H1 (cell line): ENCODE measurements around the gene GINS2. TPM values are rescaled to one million over a fixed set of nuclear protein-coding genes. Genes with fewer than 3 reads are reported as not detected.

Source experiments
- CTCF ChIA-PET: fragments of 300-600 bp; sonication (Branson Sonifier 250); formaldehyde crosslinking; loops from one replicate; lab custom pipeline; 2021; ENCODE audit not compliant: partially characterized antibody; lab: Charles Lee
- POLR2A ChIA-PET: fragments of 300-600 bp; sonication (Branson Sonifier 250); formaldehyde crosslinking; loops from one replicate; lab custom pipeline; 2021; ENCODE audit warnings: inconsistent platforms; ENCODE audit not compliant: partially characterized antibody; lab: Charles Lee
- DNase-seq, 2 experiments: peaks; one replicate each; pipeline versions ENCODE4 v3.0.0 to v3.0.0-alpha.2; 2010 to 2022; ENCODE audit warnings: low spot score in 2 of 2, low read depth in 1 of 2, mixed read lengths in 1 of 2
- FAIRE-seq: peaks from 2 replicates; lab custom pipeline; 2011; peaks lifted over from hg19 to GRCh38; lab: Jason Lieb, UNC
- H2AFZ ChIP-seq: 2 replicates; pipeline ENCODE4 v1.8.1; 2012; ENCODE audit warnings: low read length, inconsistent platforms
- H2AK5ac ChIP-seq: 2 replicates; pipeline ENCODE4 v1.6.1; 2013; ENCODE audit warnings: low read depth, low read length
- H2BK120ac ChIP-seq: replicated peaks from 2 replicates; pipeline ENCODE3; 2013; ENCODE audit warnings: low read depth, low read length, inconsistent platforms
- H2BK12ac ChIP-seq: 2 replicates; pipeline ENCODE4 v1.6.1; 2013; ENCODE audit warnings: low read depth, low read length
- H2BK15ac ChIP-seq: 2 replicates; pipeline ENCODE4 v1.6.1; 2013; ENCODE audit warnings: low read length
- H2BK20ac ChIP-seq: 2 replicates; pipeline ENCODE4 v1.6.1; 2013; ENCODE audit warnings: low read length
- H2BK5ac ChIP-seq: 2 replicates; pipeline ENCODE4 v1.6.1; 2013; ENCODE audit warnings: low read depth, low read length
- H3K14ac ChIP-seq: 2 replicates; pipeline ENCODE4 v1.6.1; 2013; ENCODE audit warnings: inconsistent platforms; ENCODE audit not compliant: insufficient read length
- H3K18ac ChIP-seq: 2 replicates; pipeline ENCODE4 v1.6.1; 2013; ENCODE audit warnings: low read length; ENCODE audit errors: extremely low read depth
- H3K23ac ChIP-seq: 2 replicates; pipeline ENCODE4 v1.6.1; 2013; ENCODE audit warnings: inconsistent platforms; ENCODE audit not compliant: insufficient read length
- H3K23me2 ChIP-seq: 2 replicates; pipeline ENCODE4 v1.6.1; 2013; ENCODE audit warnings: low read depth, low read length
- H3K27ac ChIP-seq: 2 replicates; pipeline ENCODE4 v1.6.1; 2011; ENCODE audit warnings: low read depth, low read length, inconsistent platforms
- H3K27me3 ChIP-seq, 4 experiments: replicated peaks in 1 of 4; 1 replicate in 1 of 4; 2 replicates in 3 of 4; pipeline versions ENCODE4 v1.6.1 to v1.8.1; 2011 to 2013; ENCODE audit warnings: low read length in 3 of 4, mild to moderate bottlenecking in 3 of 4, inconsistent platforms in 2 of 4, mixed read lengths in 2 of 4, moderate library complexity in 1 of 4; ENCODE audit not compliant: control insufficient read depth in 3 of 4, insufficient read depth in 3 of 4; ENCODE audit errors: extremely low read depth in 1 of 4
- H3K36me3 ChIP-seq, 4 experiments: 2 replicates each; pipeline versions ENCODE4 v1.6.1 to v1.8.1; 2011 to 2013; ENCODE audit warnings: mild to moderate bottlenecking in 4 of 4, low read length in 3 of 4, moderate library complexity in 2 of 4, control low read depth in 1 of 4, inconsistent platforms in 1 of 4; ENCODE audit not compliant: insufficient read depth in 4 of 4, control insufficient read depth in 2 of 4
- H3K4ac ChIP-seq: replicated peaks from 2 replicates; pipeline ENCODE3; 2013; ENCODE audit warnings: low read length, low read depth, mixed read lengths, inconsistent platforms; ENCODE audit not compliant: insufficient read length
- H3K4me1 ChIP-seq, 4 experiments: replicated peaks in 1 of 4; 1 replicate in 1 of 4; 2 replicates in 3 of 4; pipeline versions ENCODE4 v1.6.1 to v1.8.1; 2011 to 2013; ENCODE audit warnings: low read length in 3 of 4, inconsistent platforms in 2 of 4, mixed read lengths in 1 of 4; ENCODE audit not compliant: insufficient read depth in 4 of 4, control insufficient read depth in 3 of 4
- H3K4me2 ChIP-seq, 2 experiments: 2 replicates each; pipeline versions ENCODE4 v1.6.1 to v1.8.1; 2011 to 2013; ENCODE audit warnings: low read depth in 2 of 2, low read length in 2 of 2, control low read depth in 1 of 2, inconsistent platforms in 1 of 2, mild to moderate bottlenecking in 1 of 2; ENCODE audit not compliant: insufficient read depth in 1 of 2
- H3K4me3 ChIP-seq, 4 experiments: fragments of 200-600, 300-600 bp in 1 of 4; sonication (generic), shearing (Covaris generic), sonication (Bioruptor Twin) in 1 of 4; 2 replicates each; pipeline versions ENCODE4 v1.5.1 to v1.8.1; 2011 to 2016; ENCODE audit warnings: low read length in 4 of 4, low read depth in 3 of 4, control low read depth in 2 of 4, inconsistent platforms in 2 of 4, mild to moderate bottlenecking in 2 of 4, mixed read lengths in 1 of 4, moderate library complexity in 1 of 4; ENCODE audit not compliant: insufficient read depth in 2 of 4; ENCODE audit errors: extremely low read depth in 1 of 4
- H3K56ac ChIP-seq: replicated peaks from 2 replicates; pipeline ENCODE3; 2013; ENCODE audit warnings: low read depth, mild to moderate bottlenecking, mixed read lengths, low read length, inconsistent platforms; ENCODE audit not compliant: insufficient read length
- H3K79me1 ChIP-seq: 2 replicates; pipeline ENCODE4 v1.6.1; 2013; ENCODE audit warnings: low read depth, low read length, control low read depth
- H3K79me2 ChIP-seq, 2 experiments: 2 replicates each; pipeline versions ENCODE4 v1.6.1 to v1.8.1; 2012 to 2013; ENCODE audit warnings: low read length in 2 of 2, mild to moderate bottlenecking in 2 of 2, inconsistent platforms in 1 of 2; ENCODE audit not compliant: insufficient read depth in 2 of 2, control insufficient read depth in 1 of 2
- H3K9ac ChIP-seq, 4 experiments: replicated peaks in 1 of 4; 1 replicate in 1 of 4; 2 replicates in 3 of 4; pipeline versions ENCODE4 v1.6.1 to v1.8.1; 2011 to 2013; ENCODE audit warnings: low read depth in 3 of 4, low read length in 3 of 4, control low read depth in 2 of 4, mild to moderate bottlenecking in 2 of 4, moderate library complexity in 2 of 4, inconsistent platforms in 1 of 4; ENCODE audit errors: extremely low read depth in 1 of 4
- H3K9me3 ChIP-seq, 2 experiments: 2 replicates each; pipeline versions ENCODE4 v1.6.1 to v1.8.1; 2012 to 2013; ENCODE audit warnings: mild to moderate bottlenecking in 2 of 2, moderate library complexity in 2 of 2, control low read depth in 1 of 2, inconsistent platforms in 1 of 2, low read depth in 1 of 2, low read length in 1 of 2, mixed read lengths in 1 of 2; ENCODE audit not compliant: insufficient read depth in 2 of 2
- H4K20me1 ChIP-seq, 2 experiments: replicated peaks in 1 of 2; 2 replicates each; pipeline versions ENCODE3 to v1.8.1; 2011 to 2013; ENCODE audit warnings: inconsistent platforms in 2 of 2, low read length in 2 of 2, mild to moderate bottlenecking in 1 of 2; ENCODE audit not compliant: insufficient read depth in 2 of 2, control insufficient read depth in 1 of 2
- H4K5ac ChIP-seq: 2 replicates; pipeline ENCODE4 v1.6.1; 2013; ENCODE audit warnings: low read length, low read depth, mixed read lengths, inconsistent platforms; ENCODE audit not compliant: insufficient read length
- H4K8ac ChIP-seq: 2 replicates; pipeline ENCODE4 v1.8.0; 2013; ENCODE audit warnings: mild to moderate bottlenecking, moderate library complexity, low read length, inconsistent platforms; ENCODE audit not compliant: insufficient read depth; ENCODE audit errors: extremely low read depth
- H4K91ac ChIP-seq: replicated peaks from 2 replicates; pipeline ENCODE3; 2013; ENCODE audit warnings: low read length, mixed read lengths, inconsistent platforms; ENCODE audit not compliant: insufficient read length
- CEBPB ChIP-seq: IDR thresholded peaks from 2 replicates; pipeline ENCODE4 v1.6.1; 2012; ENCODE audit warnings: low read depth, low read length
- KDM4A ChIP-seq: IDR thresholded peaks from one replicate; pipeline ENCODE4 v1.7.1; 2012; ENCODE audit warnings: low read depth, mild to moderate bottlenecking, moderate library complexity, low read length, inconsistent platforms; ENCODE audit not compliant: severe bottlenecking
- WGBS, 2 experiments: shearing (Covaris generic) in 1 of 2; methylation state at CpG; one replicate each; pipeline versions ENCODE4 v1.1.6 to v1.1.7; 2013 to 2015; ENCODE audit warnings: low lambda C conversion rate in 2 of 2, mixed read lengths in 2 of 2, inconsistent platforms in 1 of 2, low coverage in 1 of 2, missing lambda C conversion rate in 1 of 2; ENCODE audit not compliant: insufficient replicate concordance in 2 of 2, insufficient coverage in 1 of 2, insufficient read length in 1 of 2; ENCODE audit errors: extremely low coverage in 1 of 2, missing lambda C conversion rate in 1 of 2; 5-methylcytosine and 5-hydroxymethylcytosine counted together
- polyA plus RNA-seq, 7 experiments: library from polyadenylated mRNA; depleted of rRNA in 3 of 7; stranded (reverse) in 5 of 7; unstranded in 2 of 7; fragments of >200 nt in 5 of 7; fragments of 200-250 nt in 2 of 7; gene quantifications; 1 replicate in 5 of 7; 2 replicates in 1 of 7; 4 replicates in 1 of 7; pipeline versions ENCODE4 v1.2.1 to v1.2.3, GENCODE V29; 2011 to 2013; ENCODE audit warnings: missing spikeins in 2 of 7, mixed read lengths in 2 of 7
- total RNA-seq: library from RNA; stranded (reverse); fragmentation: NEBNext Ultra II Directional; extraction: Animal tissue kit (Norgen Biotek cat#: 25700); gene quantifications from 2 replicates; pipeline ENCODE4 v1.2.1, GENCODE V29; 2021

GINS2 gene
- total and polyA plus RNA-seq, 2 of the 8 experiments (the other 6 are each of a cell fraction or from before 2014, with no cell fraction given) = 29.4 to 59.1 TPM

DNA sequence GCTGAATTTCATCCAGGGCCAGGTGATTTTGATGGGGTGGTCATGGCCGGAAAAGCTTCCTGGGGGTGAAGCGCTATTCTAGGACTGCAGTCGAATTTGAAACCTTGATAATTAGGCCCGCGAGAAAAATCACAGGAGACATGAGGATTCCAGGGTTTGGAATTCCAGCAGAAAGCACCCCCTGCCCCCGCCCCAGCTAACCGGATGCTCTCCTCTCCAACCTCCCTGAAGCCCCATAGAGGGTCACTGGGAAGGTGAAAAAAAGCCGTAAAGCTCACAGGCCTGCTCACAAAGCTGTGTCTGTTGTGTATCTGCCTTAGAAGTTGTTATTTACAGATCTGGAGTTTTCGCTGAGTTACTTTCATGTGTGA lies 1.2 kb upstream of the GINS2 start:
- no peak overlapping the region for H2BK5ac ChIP-seq
- no peak overlapping the region for H3K9ac ChIP-seq
- WGBS, 2 experiments = 84% methylated on average over 8 of the region's 9 CpGs; no CpG with 5 or more reads in 1 of the 2 experiments
- H2AK5ac ChIP-seq = no peak overlapping the region
- H3K56ac ChIP-seq = no peak overlapping the region
- peaks cover 0 to 7% (median 0%) of the 10 kb centered on the region in 4 experiments; a peak in 2 of 8 replicates for H3K36me3 ChIP-seq
- H4K91ac ChIP-seq = no peak overlapping the region
- DNase-seq (no peak), FAIRE-seq (no peak)
- H4K8ac ChIP-seq = no peak overlapping the region
- no peaks in the 10 kb centered on the region for H3K27me3 ChIP-seq
- H3K4me2 ChIP-seq = no peak overlapping the region; a peak in 1 of 4 replicates
- ChIA-PET POLR2A (interaction anchor here (1.4 to 9.5 kb wide), 6 partner anchors 8 to 28 kb away, joined by 4 to 77 read pairs (median 6); no protein-coding TSS in a partner anchor), CTCF (interaction anchor here (0.7 to 37.0 kb wide), 12 partner anchors 8 to 271 kb away, joined by 3 to 620 read pairs (median 7); no protein-coding TSS in a partner anchor)
- H3K4ac ChIP-seq = no peak overlapping the region
- peaks cover 0 to 4% of the 10 kb centered on the region in 2 experiments for H4K20me1 ChIP-seq
- no peak overlapping the region for H3K18ac ChIP-seq
- no peak overlapping the region for H2BK20ac ChIP-seq
- no peaks in the 10 kb centered on the region for H3K9me3 ChIP-seq
- no peak overlapping the region for H2BK12ac ChIP-seq
- H3K23ac ChIP-seq = no peak overlapping the region
- H3K79me1 ChIP-seq = peaks cover 2% of the 10 kb centered on the region; the same call in 1 of the 2 replicates
- H3K4me3 ChIP-seq = no peak overlapping the region
- no peak overlapping the region for H2AFZ ChIP-seq
- no peak overlapping the region for H3K14ac ChIP-seq
- no peaks in the 10 kb centered on the region; the same call in 1 of the 2 replicates for H3K23me2 ChIP-seq
- no peak overlapping the region for H2BK15ac ChIP-seq
- H3K79me2 ChIP-seq = peaks cover 0 to 23% of the 10 kb centered on the region in 2 experiments; a peak in 2 of 4 replicates
- H3K4me1 ChIP-seq = peaks cover 0 to 5% (median 0%) of the 10 kb centered on the region in 4 experiments; a peak in 1 of 7 replicates
- no peak overlapping the region for H2BK120ac ChIP-seq
- H4K5ac ChIP-seq = no peak overlapping the region
- TF ChIP-seq CEBPB = no peak
- no peak for TF ChIP-seq KDM4A
- no peak overlapping the region for H3K27ac ChIP-seq
